Mesenchymal stem cell (in vitro differentiated cells and primary cell): ENCODE measurements around the gene SH2D5.
A peak's percentile ranks its signal among the peaks of the same experiment; 100 is the strongest.

ENCODE experiments used
- DNase-seq: peaks from one replicate; pipeline ENCODE4 v3.0.0-alpha.2; 2013
- H2AFZ ChIP-seq: one replicate; pipeline ENCODE4 v1.6.1; 2013; ENCODE audit warnings: low read depth, mild to moderate bottlenecking, control low read depth, inconsistent platforms, low read length, moderate library complexity
- H2AK5ac ChIP-seq: 2 replicates; pipeline ENCODE4 v1.6.1; 2013; ENCODE audit warnings: low read length, moderate library complexity, mild to moderate bottlenecking, inconsistent platforms; ENCODE audit not compliant: severe bottlenecking
- H2BK120ac ChIP-seq: one replicate; pipeline ENCODE4 v1.6.1; 2013; ENCODE audit warnings: low read depth, mild to moderate bottlenecking, inconsistent platforms, low read length, moderate library complexity
- H2BK12ac ChIP-seq, 2 experiments: one replicate each; pipeline ENCODE4 v1.6.1; 2013; ENCODE audit warnings: inconsistent platforms in 2 of 2, low read length in 2 of 2, mild to moderate bottlenecking in 2 of 2, moderate library complexity in 2 of 2, control low read depth in 1 of 2
- H2BK15ac ChIP-seq: one replicate; pipeline ENCODE4 v1.6.1; 2013; ENCODE audit warnings: mild to moderate bottlenecking, low read depth, inconsistent platforms; ENCODE audit not compliant: poor library complexity, severe bottlenecking
- H2BK5ac ChIP-seq: 2 replicates; pipeline ENCODE4 v1.6.1; 2013; ENCODE audit warnings: low read depth, mild to moderate bottlenecking, low read length, control low read depth, inconsistent platforms; ENCODE audit not compliant: poor library complexity, severe bottlenecking
- H3K14ac ChIP-seq, 2 experiments: one replicate each; pipeline ENCODE4 v1.6.1; 2013; ENCODE audit warnings: inconsistent platforms in 2 of 2, low read length in 2 of 2, control low read depth in 1 of 2, mild to moderate bottlenecking in 1 of 2, moderate library complexity in 1 of 2
- H3K18ac ChIP-seq, 2 experiments: one replicate each; pipeline ENCODE4 v1.6.1; 2013; ENCODE audit warnings: inconsistent platforms in 2 of 2, low read length in 2 of 2, control low read depth in 1 of 2, low read depth in 1 of 2, mild to moderate bottlenecking in 1 of 2
- H3K23ac ChIP-seq, 2 experiments: one replicate each; pipeline ENCODE4 v1.6.1; 2013; ENCODE audit warnings: inconsistent platforms in 2 of 2, low read length in 2 of 2, mild to moderate bottlenecking in 2 of 2, moderate library complexity in 2 of 2, control low read depth in 1 of 2
- H3K27ac ChIP-seq: 2 replicates; pipeline ENCODE4 v1.5.1; 2013; ENCODE audit warnings: mild to moderate bottlenecking, moderate library complexity, low read length, control low read depth, inconsistent platforms; ENCODE audit not compliant: poor library complexity, severe bottlenecking
- H3K27me3 ChIP-seq, 2 experiments: 2 replicates each; pipeline versions ENCODE4 v1.6.1 to v1.7.0; 2013; ENCODE audit warnings: low read length in 2 of 2, mild to moderate bottlenecking in 2 of 2, moderate library complexity in 2 of 2, control low read depth in 1 of 2, inconsistent platforms in 1 of 2; ENCODE audit not compliant: control insufficient read depth in 1 of 2, insufficient read depth in 1 of 2
- H3K36me3 ChIP-seq, 2 experiments: 2 replicates each; pipeline versions ENCODE4 v1.6.1 to v1.7.0; 2013; ENCODE audit warnings: low read length in 2 of 2, control low read depth in 1 of 2, inconsistent platforms in 1 of 2, low read depth in 1 of 2, mild to moderate bottlenecking in 1 of 2; ENCODE audit not compliant: insufficient read depth in 2 of 2, control insufficient read depth in 1 of 2
- H3K4ac ChIP-seq, 2 experiments: one replicate each; pipeline ENCODE4 v1.6.1; 2013; ENCODE audit warnings: inconsistent platforms in 2 of 2, low read length in 2 of 2, mild to moderate bottlenecking in 2 of 2, moderate library complexity in 2 of 2, control low read depth in 1 of 2, low read depth in 1 of 2
- H3K4me1 ChIP-seq: 2 replicates; pipeline ENCODE4 v1.6.1; 2013; ENCODE audit warnings: low read depth, low read length, control low read depth; ENCODE audit not compliant: control insufficient read depth, insufficient read depth
- H3K4me2 ChIP-seq: 2 replicates; pipeline ENCODE4 v1.6.1; 2013; ENCODE audit warnings: low read length, mild to moderate bottlenecking, inconsistent platforms; ENCODE audit not compliant: poor library complexity, severe bottlenecking
- H3K4me3 ChIP-seq, 2 experiments: 2 replicates each; pipeline versions ENCODE4 v1.5.1 to v1.7.0; 2013; ENCODE audit warnings: low read length in 2 of 2, mild to moderate bottlenecking in 2 of 2, control low read depth in 1 of 2, low read depth in 1 of 2; ENCODE audit not compliant: insufficient read depth in 1 of 2
- H3K79me1 ChIP-seq: replicated peaks from 2 replicates; pipeline ENCODE4 v1.6.1; 2013; ENCODE audit warnings: mild to moderate bottlenecking, control low read depth, low read length, inconsistent platforms; ENCODE audit not compliant: poor library complexity, severe bottlenecking
- H3K9ac ChIP-seq: 2 replicates; pipeline ENCODE4 v1.7.0; 2013; ENCODE audit warnings: mild to moderate bottlenecking, low read length, moderate library complexity
- H3K9me3 ChIP-seq: 2 replicates; pipeline ENCODE4 v1.7.0; 2013; ENCODE audit warnings: mild to moderate bottlenecking, low read length; ENCODE audit not compliant: control insufficient read depth
- H4K8ac ChIP-seq: one replicate; pipeline ENCODE4 v1.6.1; 2013; ENCODE audit warnings: inconsistent platforms, mild to moderate bottlenecking, low read length, moderate library complexity
- H4K91ac ChIP-seq: one replicate; pipeline ENCODE4 v1.6.1; 2013; ENCODE audit warnings: mild to moderate bottlenecking, low read length, inconsistent platforms
- whole genome bisulfite sequencing: methylation state at CpG from one replicate; pipeline ENCODE4 v1.1.7; 2013; ENCODE audit warnings: mixed read lengths; 5-methylcytosine and 5-hydroxymethylcytosine counted together

SH2D5 gene

DNA sequence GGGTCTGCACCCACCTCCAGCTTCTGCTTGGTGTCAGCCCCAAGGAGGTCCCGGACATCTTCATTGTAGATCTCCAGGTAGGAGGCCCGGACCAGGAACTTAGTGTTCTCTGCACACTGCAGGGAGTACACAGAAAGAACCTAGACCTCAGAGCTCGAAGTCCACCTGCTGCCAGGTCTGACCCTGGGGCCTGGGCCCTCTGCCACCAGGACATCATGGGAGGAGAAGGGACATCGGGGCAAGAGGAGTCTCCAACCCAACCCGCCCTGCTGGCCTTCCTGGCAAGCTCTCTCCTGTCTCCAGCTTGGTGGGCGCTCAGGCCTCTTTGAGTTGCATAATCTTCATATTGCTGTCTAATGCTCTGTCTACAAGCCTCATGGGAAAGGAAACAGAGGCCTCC lies 19.1 kb downstream of the SH2D5 start:
- DNase-seq = no peak
- no peak overlapping the region for H3K14ac ChIP-seq
- no peak overlapping the region for H3K4me3 ChIP-seq
- H4K8ac ChIP-seq = no peak overlapping the region
- H2BK15ac ChIP-seq = no peak overlapping the region
- H3K4me1 ChIP-seq = peaks cover 26% of the 10 kb centered on the region
- H3K27me3 ChIP-seq = peaks cover 0 to 32% of the 10 kb centered on the region in 2 experiments
- no peak overlapping the region for H2AK5ac ChIP-seq
- no peaks in the 10 kb centered on the region for H3K36me3 ChIP-seq
- H2BK12ac ChIP-seq = no peak overlapping the region
- no peak overlapping the region for H3K9ac ChIP-seq
- no peak overlapping the region for H3K23ac ChIP-seq
- H3K9me3 ChIP-seq = no peaks in the 10 kb centered on the region
- H3K4me2 ChIP-seq = no peak overlapping the region
- WGBS = 99% methylated on average over 6 of the region's 6 CpGs
- H2AFZ ChIP-seq = no peak overlapping the region
- H2BK5ac ChIP-seq = no peak overlapping the region
- no peak overlapping the region for H3K4ac ChIP-seq
- no peak overlapping the region for H4K91ac ChIP-seq
- no peak overlapping the region for H3K27ac ChIP-seq
- no peaks in the 10 kb centered on the region for H3K79me1 ChIP-seq
- no peak overlapping the region for H2BK120ac ChIP-seq
- H3K18ac ChIP-seq = no peak overlapping the region

DNA sequence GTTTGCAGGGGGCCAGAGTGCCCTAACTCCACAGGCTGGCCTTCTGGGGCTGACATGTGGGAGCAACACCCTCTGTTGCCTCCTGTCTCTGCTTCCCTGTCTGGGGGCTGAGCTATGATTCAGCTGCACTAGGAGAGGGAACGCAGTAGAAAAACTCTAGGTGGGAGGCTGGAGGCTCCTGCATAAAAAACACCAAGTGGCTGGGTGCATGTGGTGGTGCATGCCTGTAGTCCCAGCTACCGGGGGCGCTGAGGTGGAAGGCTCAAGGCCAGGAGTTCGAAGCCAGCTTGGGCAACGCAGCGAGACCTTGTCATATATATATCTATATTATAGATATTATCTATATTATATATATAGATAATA lies 20.3 kb downstream of the SH2D5 start:
- no peak overlapping the region for H3K18ac ChIP-seq
- no peak for DNase-seq
- H3K14ac ChIP-seq = no peak overlapping the region
- H3K23ac ChIP-seq = no peak overlapping the region
- H3K79me1 ChIP-seq = no peaks in the 10 kb centered on the region
- H3K4me1 ChIP-seq = peaks cover 23% of the 10 kb centered on the region
- no peak overlapping the region for H3K4me2 ChIP-seq
- no peak overlapping the region for H3K27ac ChIP-seq
- no peak overlapping the region for H3K4ac ChIP-seq
- peaks cover 0 to 27% of the 10 kb centered on the region in 2 experiments for H3K27me3 ChIP-seq
- H3K36me3 ChIP-seq = no peaks in the 10 kb centered on the region
- no peak overlapping the region for H3K4me3 ChIP-seq
- no peak overlapping the region for H4K8ac ChIP-seq
- H2BK120ac ChIP-seq = no peak overlapping the region
- no peak overlapping the region for H4K91ac ChIP-seq
- no peak overlapping the region for H2AK5ac ChIP-seq
- no peak overlapping the region for H2BK15ac ChIP-seq
- WGBS = 58% methylated on average over 1 of the region's 6 CpGs
- no peak overlapping the region for H2AFZ ChIP-seq
- no peak overlapping the region for H2BK5ac ChIP-seq
- H3K9ac ChIP-seq = no peak overlapping the region
- no peaks in the 10 kb centered on the region for H3K9me3 ChIP-seq
- no peak overlapping the region for H2BK12ac ChIP-seq

DNA sequence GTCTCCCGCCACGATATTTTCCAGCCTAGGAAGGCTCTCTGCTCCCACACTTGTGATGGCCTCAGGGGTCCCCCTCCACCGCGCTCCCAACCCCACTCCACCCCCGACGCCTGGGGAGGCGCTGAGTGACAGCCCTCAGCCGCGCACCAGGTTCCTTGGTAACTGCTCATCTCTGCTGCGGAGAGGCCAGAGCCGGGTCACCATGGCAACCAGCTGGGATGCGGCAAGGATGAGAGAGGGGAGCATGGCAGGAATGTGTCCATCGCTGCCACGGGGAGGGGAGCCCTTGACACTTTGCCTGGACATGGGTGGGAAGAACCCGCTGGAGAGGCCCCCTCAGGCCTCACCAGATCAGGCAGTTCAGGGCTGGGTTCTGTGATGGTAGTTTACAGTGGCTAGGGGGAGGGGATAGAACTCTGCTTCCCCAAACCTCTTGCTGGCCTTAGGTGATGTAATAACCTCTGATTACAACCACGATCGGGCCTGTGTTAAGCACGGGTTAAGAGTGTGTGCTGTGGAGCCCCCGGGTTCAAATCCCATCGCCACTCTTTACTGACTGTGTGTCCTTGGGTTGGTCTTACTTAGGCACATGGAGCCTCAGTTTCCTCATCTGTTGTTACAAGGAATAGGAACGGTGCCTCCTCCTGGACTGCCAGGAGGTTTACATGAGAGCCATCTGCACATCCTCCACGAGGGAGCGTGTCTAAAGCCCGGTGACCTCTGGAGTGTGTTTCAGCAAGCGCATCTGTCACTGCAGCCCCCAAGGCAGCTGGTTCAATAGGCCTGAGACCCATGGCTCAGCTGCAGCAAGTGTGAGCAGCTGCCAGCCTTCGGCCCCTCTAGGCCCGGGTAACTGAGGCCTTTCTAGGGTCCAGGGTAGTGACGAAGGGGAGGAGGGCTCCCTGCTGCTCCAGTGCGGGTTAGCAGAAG lies 21.0 kb downstream of the SH2D5 start:
- H3K27me3 ChIP-seq = peaks cover 0 to 21% of the 10 kb centered on the region in 2 experiments
- H4K91ac ChIP-seq = no peak overlapping the region
- no peak overlapping the region for H2BK5ac ChIP-seq
- H3K4me1 ChIP-seq = peaks cover 21% of the 10 kb centered on the region
- H2AK5ac ChIP-seq = peak overlapping the region; percentile 16
- H3K4me2 ChIP-seq = no peak overlapping the region
- no peak overlapping the region for H3K27ac ChIP-seq
- no peak overlapping the region for H2BK120ac ChIP-seq
- H3K14ac ChIP-seq = no peak overlapping the region
- no peaks in the 10 kb centered on the region for H3K9me3 ChIP-seq
- WGBS = 93% methylated on average over 29 of the region's 29 CpGs
- peak overlapping the region in 1 of 2 experiments; percentile 47 for H3K23ac ChIP-seq
- no peak for DNase-seq
- no peaks in the 10 kb centered on the region for H3K79me1 ChIP-seq
- no peak overlapping the region for H3K9ac ChIP-seq
- H2AFZ ChIP-seq = no peak overlapping the region
- no peak overlapping the region for H2BK15ac ChIP-seq
- H3K18ac ChIP-seq = no peak overlapping the region
- H3K4ac ChIP-seq = no peak overlapping the region
- H3K4me3 ChIP-seq = no peak overlapping the region
- H3K36me3 ChIP-seq = no peaks in the 10 kb centered on the region
- H4K8ac ChIP-seq = no peak overlapping the region
- H2BK12ac ChIP-seq = no peak overlapping the region

DNA sequence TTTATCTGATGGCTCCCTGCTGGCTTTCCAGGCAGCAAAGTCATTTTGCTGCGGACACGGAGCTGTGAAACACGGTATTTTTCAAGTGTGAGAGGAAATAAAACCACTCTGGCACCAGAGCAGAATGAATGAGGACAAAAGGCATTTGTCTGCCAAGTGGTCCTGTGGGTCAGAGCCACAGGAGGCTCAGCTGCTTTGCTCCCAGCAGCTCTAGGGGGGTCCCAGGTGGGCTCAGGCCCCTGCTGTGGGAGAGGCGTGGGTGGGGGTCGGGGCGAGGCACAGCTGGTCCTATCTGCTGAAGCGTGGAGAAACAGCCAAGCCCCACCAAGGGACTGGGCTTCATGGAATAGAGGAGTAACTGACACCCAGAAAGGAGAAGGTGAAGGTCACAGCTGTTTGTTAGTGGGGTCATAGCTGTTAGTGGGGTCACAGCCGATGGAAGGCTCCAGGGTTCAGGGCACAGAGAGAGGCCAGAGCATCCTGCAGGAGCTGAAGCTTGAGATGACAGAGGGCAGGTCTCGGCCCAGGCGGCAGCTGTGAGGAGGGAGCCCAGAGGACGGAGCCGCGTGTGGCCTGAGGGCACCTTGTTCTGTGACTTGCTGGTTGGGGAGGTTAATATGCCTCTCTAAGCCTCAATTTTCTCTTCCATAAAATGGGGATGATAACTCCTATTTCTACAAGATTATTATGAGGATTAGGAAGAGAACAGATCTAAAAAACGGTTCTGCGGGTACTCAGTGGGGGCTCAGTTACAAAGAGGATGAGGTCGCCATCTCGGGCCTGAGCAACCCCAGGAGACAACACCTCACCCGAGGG lies 21.8 kb downstream of the SH2D5 start:
- H3K4me2 ChIP-seq = no peak overlapping the region
- H2AK5ac ChIP-seq = peak overlapping the region; percentile 26
- H3K9me3 ChIP-seq = no peaks in the 10 kb centered on the region
- no peak overlapping the region for H2BK5ac ChIP-seq
- H2BK120ac ChIP-seq = no peak overlapping the region
- no peak overlapping the region for H3K9ac ChIP-seq
- H3K79me1 ChIP-seq = no peaks in the 10 kb centered on the region
- H3K27me3 ChIP-seq = peaks cover 0 to 14% of the 10 kb centered on the region in 2 experiments
- no peaks in the 10 kb centered on the region for H3K36me3 ChIP-seq
- H2AFZ ChIP-seq = no peak overlapping the region
- no peak overlapping the region for H3K18ac ChIP-seq
- no peak overlapping the region for H3K14ac ChIP-seq
- 84% methylated on average over 15 of the region's 18 CpGs for WGBS
- no peak overlapping the region for H4K8ac ChIP-seq
- no peak for DNase-seq
- no peak overlapping the region for H3K4me3 ChIP-seq
- H2BK12ac ChIP-seq = no peak overlapping the region
- H3K4me1 ChIP-seq = peaks cover 21% of the 10 kb centered on the region
- no peak overlapping the region for H3K4ac ChIP-seq
- no peak overlapping the region for H2BK15ac ChIP-seq
- peak overlapping the region; percentile 50 for H4K91ac ChIP-seq
- H3K23ac ChIP-seq = no peak overlapping the region
- peak overlapping the region; percentile 4 for H3K27ac ChIP-seq
